BLaER1 (cell line): Measurements from ENCODE around the gene CINP.
"Not testable (repeated sequence)": the region's sequence is repeated elsewhere in the genome, so short reads cannot be mapped to it uniquely, and the experiment has no call there.

Source experiments
- H3K27ac ChIP-seq: shearing (Covaris generic); formaldehyde crosslinking; 2 replicates; pipeline ENCODE4 v1.8.1; 2022
- H3K27me3 ChIP-seq: shearing (Covaris generic); formaldehyde crosslinking; 2 replicates; pipeline ENCODE4 v1.8.1; 2022
- H3K36me3 ChIP-seq: shearing (Covaris generic); formaldehyde crosslinking; 2 replicates; pipeline ENCODE4 v1.8.1; 2022
- H3K4me1 ChIP-seq: shearing (Covaris generic); formaldehyde crosslinking; 2 replicates; pipeline ENCODE4 v1.8.1; 2022
- H3K4me2 ChIP-seq: shearing (Covaris generic); formaldehyde crosslinking; 2 replicates; pipeline ENCODE4 v1.8.1; 2022
- H3K4me3 ChIP-seq: shearing (Covaris generic); formaldehyde crosslinking; 2 replicates; pipeline ENCODE4 v1.8.1; 2022
- H3K9ac ChIP-seq: shearing (Covaris generic); formaldehyde crosslinking; 2 replicates; pipeline ENCODE4 v1.8.1; 2022
- H3K9me3 ChIP-seq: shearing (Covaris generic); formaldehyde crosslinking; 2 replicates; pipeline ENCODE4 v1.8.1; 2022
- H4K20me1 ChIP-seq: shearing (Covaris generic); formaldehyde crosslinking; 2 replicates; pipeline ENCODE4 v1.8.1; 2022
- Cebpa-rat ChIP-seq: shearing (Covaris generic); IDR thresholded peaks from 2 replicates; pipeline ENCODE4 v1.8.1; 2022

Gene CINP

DNA sequence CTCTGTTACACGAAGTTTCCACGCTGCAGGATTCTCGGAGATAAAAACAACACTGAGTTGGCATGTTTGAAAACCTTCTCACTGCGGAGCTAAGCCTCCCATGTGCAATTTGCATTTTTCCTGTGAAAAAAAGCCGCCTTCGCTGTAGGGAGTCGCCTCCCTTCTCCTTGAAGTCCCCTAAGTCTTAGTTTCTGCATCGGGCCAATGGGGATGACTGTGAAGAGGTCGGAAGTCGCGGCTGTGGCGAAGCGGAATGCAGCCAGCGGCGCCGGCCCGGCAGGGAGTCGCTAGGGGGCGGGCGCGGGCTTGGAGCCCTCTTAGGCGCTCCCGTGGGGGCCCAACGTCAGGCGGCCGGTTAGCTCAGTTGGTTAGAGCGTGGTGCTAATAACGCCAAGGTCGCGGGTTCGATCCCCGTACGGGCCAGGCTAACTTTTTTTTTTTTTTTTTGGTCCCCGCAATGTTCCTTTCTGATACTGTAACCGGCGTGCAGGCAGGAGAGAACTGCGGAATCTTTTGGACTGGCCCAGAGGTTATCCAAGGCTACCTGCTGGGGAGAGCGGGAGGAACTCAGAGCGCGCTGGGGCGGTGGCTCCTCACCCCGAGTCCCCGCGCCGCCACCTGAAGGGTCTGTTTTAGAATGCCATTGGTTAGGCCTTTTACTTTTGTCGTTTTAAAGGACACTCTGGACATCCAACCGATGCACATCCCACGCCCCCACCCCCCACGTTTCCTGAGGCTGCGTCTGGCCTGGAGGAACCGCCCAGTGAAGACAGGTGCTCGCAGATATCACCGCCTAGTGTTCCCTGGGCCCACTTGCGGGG is 45.7 kb downstream of the CINP start:
- Histone ChIP-seq H3K36me3 (peaks cover 3% of the 10 kb centered on the region), H3K27ac (peak overlapping the region; percentile 75), H3K4me3 (peak overlapping the region; percentile 69), H3K9me3 (no peaks in the 10 kb centered on the region), H3K27me3 (no peaks in the 10 kb centered on the region), H3K4me2 (peak overlapping the region; percentile 80), H4K20me1 (no peaks in the 10 kb centered on the region), H3K9ac (peak overlapping the region; percentile 78), H3K4me1 (peaks cover 59% of the 10 kb centered on the region)
- TF ChIP-seq Cebpa-rat: no peak

GRCh38 chr14:102316338-102316742 is 46.4 kb downstream of the CINP start:
- Histone ChIP-seq H3K27me3 (no peaks in the 10 kb centered on the region), H3K9me3 (no peaks in the 10 kb centered on the region), H3K4me3 (peak overlapping the region; percentile 69), H3K36me3 (no peaks in the 10 kb centered on the region), H3K4me2 (peak overlapping the region; percentile 80), H3K4me1 (peaks cover 58% of the 10 kb centered on the region), H4K20me1 (no peaks in the 10 kb centered on the region), H3K27ac (no peak overlapping the region), H3K9ac (peak overlapping the region; percentile 70; the same call in 1 of the 2 replicates)
- no peak for TF ChIP-seq Cebpa-rat

DNA sequence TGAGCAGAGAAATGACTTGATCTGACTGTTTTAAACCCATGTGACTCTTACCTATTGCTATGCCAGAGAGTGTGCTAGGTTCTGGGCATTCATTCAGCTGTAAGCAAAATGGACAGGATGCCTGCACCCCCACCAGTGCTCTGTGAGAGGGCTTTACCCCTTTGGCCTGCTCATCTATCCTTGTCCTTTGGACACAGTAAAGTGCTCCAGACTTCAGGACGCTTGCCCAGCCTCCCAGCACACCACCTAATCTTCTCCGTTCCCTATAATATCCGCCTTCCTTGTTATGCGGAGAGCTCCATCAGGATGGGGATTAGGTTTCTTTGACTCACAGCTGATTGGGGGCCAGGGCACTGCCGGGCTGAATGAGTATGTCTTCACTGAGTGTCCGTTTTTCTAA is 47.6 kb downstream of the CINP start:
- H3K27me3 ChIP-seq: no peaks in the 10 kb centered on the region
- H3K36me3 ChIP-seq: no peaks in the 10 kb centered on the region
- peak overlapping the region; percentile 90 for H3K4me2 ChIP-seq
- H3K9ac ChIP-seq: peak overlapping the region; percentile 70; the same call in 1 of the 2 replicates
- TF ChIP-seq Cebpa-rat: no peak
- no peak overlapping the region for H3K27ac ChIP-seq
- H3K4me1 ChIP-seq: peaks cover 46% of the 10 kb centered on the region
- no peaks in the 10 kb centered on the region for H4K20me1 ChIP-seq
- H3K9me3 ChIP-seq: no peaks in the 10 kb centered on the region
- H3K4me3 ChIP-seq: peak overlapping the region; percentile 72

- H4K20me1 ChIP-seq: no peaks in the 10 kb centered on the region
- peak overlapping the region; percentile 72 for H3K4me3 ChIP-seq
- H3K9ac ChIP-seq: peak overlapping the region; percentile 70; the same call in 1 of the 2 replicates
- H3K9me3 ChIP-seq: no peaks in the 10 kb centered on the region
- peak overlapping the region; percentile 90 for H3K4me2 ChIP-seq
- TF ChIP-seq Cebpa-rat: no peak
- H3K27me3 ChIP-seq: no peaks in the 10 kb centered on the region
- no peak overlapping the region; the same call in 1 of the 2 replicates for H3K27ac ChIP-seq
- H3K36me3 ChIP-seq: no peaks in the 10 kb centered on the region
- peaks cover 46% of the 10 kb centered on the region for H3K4me1 ChIP-seq
These were observed 48.3 kb downstream of the CINP start for GRCh38 chr14:102314242-102315011.

GRCh38 chr14:102304611-102305506 is 57.8 kb downstream of the CINP start, which contains the start of gene MOK:
TSS of gene MOK (minus strand) at chr14:102305164. CDS start at chr14:102304968, 196 bp downstream.
- no peak for TF ChIP-seq Cebpa-rat
- peak within 1 kb of the TSS; percentile 65; the same call in 1 of the 2 replicates for H3K9ac ChIP-seq
- no peaks in the 10 kb centered on the region for H3K27me3 ChIP-seq
- no peak within 1 kb of the TSS for H3K27ac ChIP-seq
- no peaks in the 10 kb centered on the region for H4K20me1 ChIP-seq
- H3K4me1 ChIP-seq: peaks cover 12% of the 10 kb centered on the region; the same call in 1 of the 2 replicates
- peak within 1 kb of the TSS; percentile 69 for H3K4me3 ChIP-seq
- H3K36me3 ChIP-seq: no peaks in the 10 kb centered on the region
- H3K4me2 ChIP-seq: peak within 1 kb of the TSS; percentile 93
- H3K9me3 ChIP-seq: no peaks in the 10 kb centered on the region

DNA sequence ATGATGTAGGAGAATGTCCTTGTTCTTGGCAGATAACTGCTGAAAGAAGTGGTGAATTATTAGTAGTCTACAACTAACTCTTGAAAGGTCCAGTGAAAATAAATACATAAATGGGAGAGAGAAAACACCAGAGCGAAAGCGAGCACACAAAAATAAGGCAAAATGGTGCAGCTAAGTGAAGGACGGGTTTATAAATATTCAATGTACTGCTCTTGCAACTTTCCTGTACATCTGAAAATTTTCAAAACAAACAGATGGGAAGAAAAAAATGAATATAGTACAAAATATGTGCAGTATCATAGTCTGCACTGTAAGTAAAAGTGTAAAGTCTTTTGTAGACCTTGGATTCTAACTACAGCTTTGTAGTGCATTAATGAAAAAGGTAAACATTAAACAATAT is 59.0 kb downstream of the CINP start:
- peaks cover under 1% of the 10 kb centered on the region; the same call in 1 of the 2 replicates for H3K9me3 ChIP-seq

GRCh38 chr14:102298303-102299070 is 64.2 kb downstream of the CINP start:
- H3K4me3 ChIP-seq, H3K27ac ChIP-seq, H3K27me3 ChIP-seq, H3K9ac ChIP-seq, H3K4me1 ChIP-seq, H3K36me3 ChIP-seq, H3K4me2 ChIP-seq, H4K20me1 ChIP-seq: not testable (repeated sequence)
- peaks cover 16% of the 10 kb centered on the region for H3K9me3 ChIP-seq

More for the DNA sequence above, 59.0 kb downstream of the CINP start:
- H3K36me3 ChIP-seq: no peaks in the 10 kb centered on the region
- H3K27ac ChIP-seq: no peak overlapping the region
- H3K4me2 ChIP-seq: no peak overlapping the region
- no peaks in the 10 kb centered on the region for H3K27me3 ChIP-seq
- H3K4me1 ChIP-seq: peaks cover 12% of the 10 kb centered on the region; the same call in 1 of the 2 replicates
- H3K4me3 ChIP-seq: no peak overlapping the region
- no peak overlapping the region for H3K9ac ChIP-seq
- no peaks in the 10 kb centered on the region for H4K20me1 ChIP-seq
- TF ChIP-seq Cebpa-rat: no peak
